HG02763 (cell line): ENCODE results near the gene SPIRE2.
"Not testable (repeated sequence)": the region's sequence is repeated elsewhere in the genome, so short reads cannot be mapped to it uniquely, and the experiment has no call there.

ENCODE experiments used
- ATAC-seq: cut with Tn5 transposase; IDR thresholded peaks from one replicate; pipeline ENCODE4 v1.9.1; 2021; ENCODE audit warnings: mild to moderate bottlenecking, moderate library complexity; ENCODE audit not compliant: unreplicated experiment

Gene SPIRE2

DNA sequence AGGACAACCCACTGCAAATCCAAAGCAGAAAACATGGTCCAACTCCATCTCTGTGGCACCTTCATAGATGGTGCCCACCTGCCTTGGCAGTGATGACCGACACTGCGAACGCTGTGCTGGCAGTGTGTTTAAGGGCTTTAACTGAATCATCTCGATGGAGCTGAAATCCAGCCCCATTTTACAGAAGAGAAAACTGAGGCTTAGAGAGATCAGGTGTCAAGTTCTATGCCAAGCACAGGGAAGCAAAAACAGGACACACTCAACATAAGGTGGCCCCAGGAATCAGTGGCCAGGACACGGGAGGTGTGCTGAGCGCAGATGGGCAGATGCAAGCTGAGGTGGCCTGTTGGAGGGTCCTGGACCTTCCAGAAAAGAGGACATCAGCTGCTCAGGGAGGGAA is 34.5 kb downstream of the SPIRE2 start:
- ATAC-seq: no peak

DNA sequence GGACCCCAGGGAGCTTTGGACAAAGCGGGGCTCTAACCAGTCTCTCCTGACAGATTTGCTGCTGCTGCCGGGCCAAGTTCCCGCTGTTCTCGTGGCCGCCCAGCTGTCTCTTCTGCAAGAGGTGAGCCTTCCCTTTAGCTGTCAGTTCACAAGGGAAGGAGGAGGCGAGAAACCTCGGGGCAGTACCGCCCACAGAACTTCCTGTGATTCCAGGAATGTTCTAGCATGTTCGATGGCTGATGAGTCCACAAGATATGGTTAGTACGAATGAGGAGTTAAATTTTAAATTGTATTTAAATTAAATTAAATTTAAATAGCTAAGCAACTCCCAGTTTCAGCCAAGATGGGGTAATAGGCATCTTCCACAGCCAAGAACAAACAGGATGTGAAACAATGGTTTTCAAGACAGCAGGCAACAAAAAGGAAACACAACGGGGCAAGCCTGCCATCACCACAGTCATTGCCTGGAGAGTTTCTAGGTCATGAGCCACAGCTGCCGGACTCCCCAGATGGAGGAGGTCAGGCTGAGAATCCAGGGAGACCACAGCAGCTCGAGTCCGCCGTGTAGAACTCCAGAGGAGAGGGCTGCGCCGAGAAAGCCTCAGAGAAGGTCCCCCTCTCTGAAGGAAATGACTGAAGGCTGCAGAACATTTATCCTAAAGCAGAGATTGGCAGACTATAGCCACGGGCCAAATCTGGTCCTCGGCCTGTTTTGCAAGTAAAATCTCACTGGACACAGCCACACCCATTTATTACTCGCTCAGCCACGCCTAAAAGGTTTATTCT is 35.7 kb downstream of the SPIRE2 start:
- peak; percentile 70 for ATAC-seq

DNA sequence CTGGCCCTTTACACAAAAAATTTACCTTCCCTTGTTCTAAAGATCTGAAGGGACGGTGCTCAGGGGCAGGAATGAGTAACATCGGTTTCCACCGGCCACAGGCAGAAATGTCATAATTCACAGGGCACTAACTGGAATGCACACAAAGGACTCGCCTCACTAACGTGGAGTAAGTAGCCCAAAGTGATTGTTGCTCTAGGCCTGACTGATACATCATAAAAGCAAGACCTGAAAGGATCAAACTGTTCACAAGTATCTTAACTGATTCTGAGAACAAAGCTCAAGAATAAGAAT is 36.2 kb downstream of the SPIRE2 start:
- no peak for ATAC-seq

DNA sequence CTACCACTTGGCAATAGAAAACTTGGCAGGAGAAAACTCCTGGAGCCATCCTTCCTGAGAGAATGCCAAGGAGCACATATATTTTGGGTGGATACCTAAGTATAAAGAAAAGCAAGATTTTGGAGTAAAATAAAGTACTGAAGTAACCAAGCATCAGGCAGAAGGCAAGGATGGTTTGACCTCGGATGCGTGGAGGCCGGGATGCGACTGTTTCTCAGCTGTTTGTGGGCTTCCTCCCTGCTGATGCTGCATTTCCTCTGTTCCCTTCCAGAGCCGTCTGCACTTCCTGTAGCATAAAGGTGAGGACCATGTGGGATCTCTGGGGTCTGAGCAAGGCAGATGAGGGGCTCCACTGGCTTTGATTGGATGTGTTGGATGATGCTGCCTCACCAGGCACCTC is 39.6 kb downstream of the SPIRE2 start:
- ATAC-seq: no peak

DNA sequence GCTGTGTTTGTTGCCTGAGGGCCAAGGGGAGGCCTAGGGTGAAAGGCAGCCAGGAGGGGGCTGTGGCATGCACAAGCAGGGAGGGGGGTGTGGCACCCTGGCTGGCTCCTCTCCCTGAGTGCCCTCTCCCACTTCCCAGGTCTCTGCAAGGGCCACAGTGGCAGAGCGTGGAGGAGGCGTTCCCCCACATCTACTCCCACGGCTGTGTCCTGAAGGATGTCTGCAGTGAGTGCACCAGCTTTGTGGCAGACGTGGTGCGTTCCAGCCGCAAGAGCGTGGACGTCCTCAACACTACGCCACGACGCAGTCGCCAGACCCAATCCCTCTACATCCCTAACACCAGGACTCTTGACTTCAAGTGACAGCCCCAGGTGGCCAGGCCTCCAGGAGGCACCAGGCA is 41.6 kb downstream of the SPIRE2 start:
- no peak for ATAC-seq

DNA sequence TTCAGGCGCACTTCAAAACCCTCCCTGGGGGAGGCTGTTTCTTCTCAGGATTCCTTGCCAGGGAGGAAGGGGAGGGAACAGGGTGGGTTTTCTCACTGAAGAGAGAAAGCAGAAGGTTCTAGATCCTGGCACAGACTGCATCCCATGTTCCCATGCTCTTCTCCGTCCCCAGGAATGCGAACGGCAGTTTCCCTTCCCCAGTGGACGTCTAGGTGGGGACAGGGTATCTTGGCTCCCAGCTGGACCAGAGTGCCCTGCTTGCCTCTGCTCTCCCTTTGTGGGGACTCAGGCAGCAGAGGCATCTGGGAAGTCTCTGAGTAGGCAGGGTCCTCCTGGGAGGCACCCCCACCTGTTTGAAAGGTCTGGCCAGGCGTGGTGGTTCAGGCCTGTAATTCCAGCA is 42.2 kb downstream of the SPIRE2 start:
- no peak for ATAC-seq

DNA sequence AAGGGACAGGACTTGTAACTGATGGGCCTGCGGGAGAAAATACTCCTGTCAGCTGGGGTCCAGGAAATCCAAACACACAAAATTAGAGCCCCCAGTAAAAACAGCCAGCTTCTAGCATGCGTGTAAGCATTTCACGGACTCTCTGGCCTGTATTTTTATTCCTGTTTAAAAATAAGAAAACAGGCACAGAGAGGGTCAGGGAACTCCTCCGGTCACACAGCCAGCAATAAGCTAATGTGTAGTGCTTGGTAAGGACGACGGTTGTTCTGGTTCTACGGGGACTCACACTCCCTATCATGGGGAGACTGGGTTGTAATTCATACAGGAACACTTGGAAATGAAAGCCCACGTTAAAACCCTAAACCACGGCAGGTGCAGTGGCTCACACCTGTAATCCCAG is 43.6 kb downstream of the SPIRE2 start:
- ATAC-seq: no peak

DNA sequence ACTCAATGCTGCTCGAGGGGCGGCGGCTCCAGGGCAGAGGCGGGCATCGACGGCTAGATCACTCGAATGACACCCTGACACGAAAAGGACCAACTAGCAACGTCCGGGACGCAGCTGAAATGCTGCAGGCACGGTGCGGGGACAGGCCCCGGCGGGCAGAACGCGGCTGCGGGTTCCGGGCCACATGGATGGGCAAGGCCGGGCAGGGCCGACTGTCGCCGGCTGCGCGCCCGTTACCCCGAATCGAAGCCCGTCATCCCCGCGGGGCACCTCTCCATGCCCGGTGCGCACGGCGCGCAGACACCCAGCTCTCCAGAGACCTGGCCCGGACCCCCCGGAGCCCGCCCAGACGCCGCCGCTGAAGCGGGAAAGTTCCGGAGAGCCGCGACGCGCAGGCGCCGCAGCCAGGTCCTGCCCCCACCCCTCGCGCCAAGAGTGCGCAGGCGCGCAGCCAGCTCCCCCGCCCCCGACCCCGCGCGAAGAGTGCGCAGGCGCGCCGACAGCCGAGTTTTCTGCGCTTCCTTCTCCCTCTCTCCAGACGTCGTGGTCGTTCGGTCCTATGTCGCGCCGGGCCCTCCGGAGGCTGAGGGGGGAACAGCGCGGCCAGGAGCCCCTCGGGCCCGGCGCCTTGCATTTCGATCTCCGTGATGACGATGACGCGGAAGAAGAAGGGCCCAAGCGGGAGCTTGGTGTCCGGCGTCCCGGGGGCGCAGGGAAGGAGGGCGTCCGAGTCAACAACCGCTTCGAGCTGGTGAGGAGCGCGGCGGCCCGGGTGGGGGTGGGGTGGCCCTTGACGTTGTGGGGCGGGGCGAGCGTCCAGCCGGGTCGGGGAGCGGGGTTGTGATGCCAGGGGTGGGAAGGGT is 45.1 kb downstream of the SPIRE2 start, which contains the start of gene TCF25:
TSS of gene TCF25 (plus strand) at position 484 of the 863 bp plus-strand sequence. CDS start at position 560, 76 bp downstream.
- peak; percentile 52 for ATAC-seq

DNA sequence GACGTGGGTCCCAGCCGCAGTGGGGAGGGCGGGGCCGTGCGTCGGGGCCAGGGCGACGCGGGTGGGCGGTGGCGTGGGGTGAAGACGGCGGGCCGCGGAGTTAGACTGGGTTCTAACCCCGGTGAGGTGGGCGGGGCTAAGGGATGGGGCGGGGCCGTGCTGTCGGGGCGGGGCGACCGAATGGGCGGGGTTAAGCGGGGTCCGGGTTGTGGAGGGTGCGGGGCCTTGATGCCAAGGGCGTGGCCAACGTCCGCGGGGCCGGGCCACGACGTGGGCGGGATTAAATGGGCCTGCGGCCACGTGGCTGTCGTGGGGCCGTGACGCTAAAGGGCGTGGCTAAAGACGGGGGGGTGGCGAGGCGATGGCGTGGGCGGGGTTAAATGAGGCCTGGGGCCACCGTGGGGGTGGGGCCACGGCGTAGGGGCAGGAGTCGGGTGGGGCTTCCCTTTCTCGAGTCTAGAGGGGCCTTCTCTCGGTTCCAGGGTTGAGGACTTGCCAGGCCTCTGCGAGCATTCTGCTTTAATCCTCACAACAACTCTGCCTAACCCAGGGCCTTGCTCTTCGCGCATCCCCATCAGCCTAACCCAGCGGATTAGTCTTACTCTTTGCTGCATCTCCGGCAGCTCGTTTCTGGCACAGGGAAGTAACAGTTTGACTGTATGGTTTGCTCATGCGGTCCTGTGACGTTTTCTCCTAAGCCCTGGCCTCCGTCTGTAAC is 45.9 kb downstream of the SPIRE2 start:
- ATAC-seq: peak; percentile 74

DNA sequence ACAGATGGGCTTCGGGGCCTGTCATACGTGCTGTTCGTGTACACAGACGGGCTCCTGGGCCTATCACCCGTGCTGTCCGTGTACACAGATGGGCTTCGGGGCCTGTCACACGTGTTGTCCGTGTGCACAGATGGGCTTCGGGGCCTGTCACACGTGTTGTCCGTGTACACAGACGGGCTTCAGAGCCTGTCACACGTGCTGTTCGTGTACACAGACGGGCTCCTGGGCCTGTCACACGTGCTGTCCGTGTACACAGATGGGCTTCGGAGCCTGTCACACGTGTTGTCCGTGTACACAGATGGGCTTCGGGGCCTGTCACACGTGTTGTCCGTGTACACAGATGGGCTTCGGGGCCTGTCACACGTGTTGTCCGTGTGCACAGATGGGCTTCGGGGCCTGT is 50.8 kb downstream of the SPIRE2 start:
- not testable (repeated sequence) for ATAC-seq

DNA sequence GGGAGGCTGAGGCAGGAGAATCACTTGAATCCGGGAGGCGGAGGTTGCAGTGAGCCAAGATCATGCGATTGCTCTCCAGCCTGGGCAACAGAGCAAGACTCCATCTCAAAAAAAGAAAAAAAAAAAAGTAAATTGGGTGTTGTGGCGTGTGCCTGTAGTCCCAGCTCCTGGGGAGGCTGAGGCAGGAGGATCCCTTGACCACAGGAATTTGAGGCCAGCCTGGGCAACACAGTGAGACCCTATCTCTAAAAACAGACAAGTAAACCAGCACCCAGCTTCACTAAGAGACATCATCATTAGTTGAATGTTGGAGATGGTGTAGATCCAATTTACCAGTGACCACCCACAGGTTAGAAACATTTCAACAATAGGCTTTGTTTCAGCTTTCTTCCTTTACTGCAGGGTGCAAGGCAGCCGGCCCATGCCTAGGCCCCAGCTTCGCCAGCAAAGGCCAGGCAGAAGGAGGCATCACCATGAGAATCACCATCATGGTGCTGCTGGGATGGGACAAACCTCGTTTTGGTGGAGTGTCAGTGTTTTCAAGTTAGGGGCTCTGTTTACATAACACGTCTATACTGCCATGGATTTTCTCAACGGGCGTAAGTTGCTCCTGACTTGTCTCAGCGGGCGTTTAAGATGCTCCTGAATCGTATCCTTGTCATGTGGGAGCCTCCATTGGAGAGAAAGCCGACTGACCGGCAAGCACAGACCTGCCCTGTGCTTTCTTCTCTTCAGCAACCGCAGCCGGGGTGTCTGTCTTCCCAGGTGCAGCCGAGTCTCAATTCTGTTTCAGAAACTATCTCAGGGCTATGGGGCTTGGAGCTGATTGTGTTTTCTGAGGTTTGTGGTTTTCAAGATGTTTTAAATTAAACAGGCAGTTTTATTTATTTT is 52.4 kb downstream of the SPIRE2 start:
- no peak for ATAC-seq

DNA sequence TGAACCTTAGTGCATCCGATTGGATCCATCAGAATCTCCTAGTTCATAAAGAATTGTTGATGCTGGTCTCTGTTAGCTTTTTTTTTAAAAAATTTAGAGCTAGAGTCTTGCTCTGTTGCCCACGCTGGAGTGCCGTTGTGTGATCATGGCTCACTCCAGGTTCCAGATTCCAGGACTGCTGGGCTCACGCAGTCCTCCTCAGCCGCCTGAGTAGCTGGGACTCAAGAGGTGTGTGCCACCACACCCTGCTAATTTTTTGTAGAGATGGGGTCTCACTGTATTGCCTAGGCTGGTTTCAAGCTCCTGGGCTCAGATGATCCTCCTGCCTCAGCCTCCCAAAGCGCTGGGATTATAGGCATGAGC is 53.1 kb downstream of the SPIRE2 start:
- ATAC-seq: no peak

DNA sequence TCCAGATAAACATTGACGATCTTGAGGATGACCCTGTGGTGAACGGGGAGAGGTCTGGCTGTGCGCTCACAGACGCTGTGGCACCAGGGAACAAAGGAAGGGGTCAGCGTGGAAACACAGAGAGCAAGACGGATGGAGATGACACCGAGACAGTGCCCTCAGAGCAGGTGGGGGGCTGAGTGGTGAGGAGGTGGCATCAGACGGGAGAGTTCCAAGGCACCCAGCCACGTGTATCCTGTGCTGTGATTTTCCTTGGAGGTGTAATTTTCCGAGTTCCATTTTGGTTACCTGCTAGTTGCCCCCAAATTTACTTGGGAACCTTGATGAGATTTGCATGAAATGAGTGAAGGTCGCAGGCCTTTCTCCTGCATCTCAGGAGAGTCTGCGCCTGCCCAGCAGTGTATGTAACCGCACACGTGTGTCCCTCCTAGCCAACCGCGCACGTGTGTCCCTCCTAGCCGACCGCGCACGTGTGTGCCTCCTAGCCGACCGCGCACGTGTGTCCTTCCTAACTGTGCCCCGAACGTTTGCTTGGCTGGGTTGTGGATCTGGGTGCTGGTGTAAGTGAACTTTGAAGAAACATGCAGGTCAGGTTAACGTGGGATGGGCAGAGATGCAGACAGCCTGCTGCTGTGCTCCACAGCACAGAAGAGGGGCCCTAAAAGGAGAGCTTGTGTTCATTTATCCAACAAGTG is 55.2 kb downstream of the SPIRE2 start:
- ATAC-seq: no peak

DNA sequence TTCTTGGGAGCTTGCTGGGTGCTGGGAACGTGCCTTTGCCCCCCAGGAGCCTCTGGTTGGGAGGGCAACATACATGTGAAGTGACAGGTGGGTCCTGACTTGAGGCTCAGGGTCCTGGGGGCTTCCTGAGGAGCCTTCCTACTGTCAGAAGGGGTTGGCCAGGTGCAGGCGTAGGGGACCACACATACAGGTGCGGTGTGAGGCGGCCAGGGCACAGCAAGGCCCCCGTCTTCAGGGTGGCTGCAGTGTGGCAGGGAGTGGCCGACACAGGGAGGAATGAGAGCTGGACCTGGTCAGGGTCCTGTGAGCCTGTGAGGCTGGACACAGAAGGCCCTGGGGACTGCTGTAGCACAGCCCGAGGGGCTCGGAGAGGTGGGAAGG is 55.8 kb downstream of the SPIRE2 start:
- no peak for ATAC-seq

DNA sequence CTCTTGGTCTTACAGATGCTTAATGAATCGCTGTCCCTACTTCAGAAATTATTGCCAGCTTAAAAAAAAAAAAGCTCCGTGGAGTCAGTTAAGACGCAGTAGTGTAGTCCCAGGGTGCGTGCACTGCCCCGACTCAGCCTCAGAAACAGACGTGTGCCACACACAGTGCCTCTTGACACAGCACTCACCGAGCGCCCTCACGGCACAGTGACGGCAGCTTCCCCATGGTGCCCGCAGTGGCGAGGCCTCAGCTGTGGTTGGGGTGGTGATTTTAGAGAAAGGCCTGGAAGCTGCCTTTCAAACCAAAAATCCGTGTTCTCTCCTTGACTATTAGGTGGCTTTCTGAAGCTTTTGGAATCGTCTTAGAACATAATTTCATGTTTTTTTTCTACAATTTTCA is 59.0 kb downstream of the SPIRE2 start:
- ATAC-seq: no peak

DNA sequence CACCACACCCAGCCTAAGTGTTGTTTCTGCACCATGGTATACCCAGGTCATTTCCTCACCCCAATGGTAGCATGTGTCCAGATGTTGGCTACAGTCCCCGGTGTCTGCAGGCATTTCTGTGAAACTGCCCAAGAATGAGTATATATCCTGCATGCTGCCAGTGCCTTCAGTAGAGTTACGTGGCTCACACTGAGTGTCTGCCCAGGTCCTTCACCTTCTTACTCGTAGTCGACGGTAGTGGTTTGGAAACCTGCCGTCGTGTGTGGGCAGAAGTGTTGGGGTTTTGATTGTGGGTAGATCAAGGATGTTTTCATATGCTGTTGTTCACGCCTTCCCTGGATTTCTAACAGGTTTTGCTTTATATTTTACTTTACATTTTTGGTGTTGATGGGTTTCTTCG is 61.9 kb downstream of the SPIRE2 start:
- ATAC-seq: no peak

DNA sequence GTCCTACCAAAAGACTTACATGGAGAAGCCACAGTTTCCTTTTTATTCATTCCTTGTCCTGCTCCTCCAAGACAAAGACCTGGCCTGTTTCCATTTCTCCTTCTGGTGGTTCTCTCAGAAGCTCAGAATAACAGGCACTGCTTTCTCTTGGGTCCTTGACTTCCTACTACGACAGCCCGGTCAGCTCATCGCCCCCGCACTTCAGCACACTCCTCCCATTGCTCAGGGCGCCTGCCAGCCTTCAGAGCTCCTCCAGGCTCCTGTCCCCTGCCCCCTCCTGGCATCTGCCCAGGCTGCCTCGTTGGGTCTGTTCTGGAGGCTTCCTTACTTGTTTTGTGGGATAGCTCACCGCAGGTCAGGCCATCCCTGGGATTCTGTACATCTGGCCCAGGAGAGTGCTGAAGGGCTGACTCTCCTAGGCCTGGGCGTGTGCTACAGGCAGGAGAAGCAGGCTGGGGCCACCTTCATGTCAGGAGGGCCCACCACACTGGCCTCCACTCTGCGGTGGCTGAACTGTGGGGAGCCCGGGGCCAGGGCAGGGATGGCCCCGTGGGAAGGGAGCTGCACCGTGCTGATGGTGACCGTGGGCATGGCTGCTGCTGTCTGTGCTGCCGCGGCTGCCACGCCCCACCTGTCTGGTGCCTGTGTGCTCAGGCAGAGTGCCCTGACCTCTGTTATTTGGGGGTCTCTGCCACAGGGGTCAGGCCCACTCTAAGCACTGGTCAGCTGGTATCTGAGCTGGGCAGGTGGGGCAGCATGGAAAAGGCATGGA is 62.8 kb downstream of the SPIRE2 start:
- ATAC-seq: no peak

DNA sequence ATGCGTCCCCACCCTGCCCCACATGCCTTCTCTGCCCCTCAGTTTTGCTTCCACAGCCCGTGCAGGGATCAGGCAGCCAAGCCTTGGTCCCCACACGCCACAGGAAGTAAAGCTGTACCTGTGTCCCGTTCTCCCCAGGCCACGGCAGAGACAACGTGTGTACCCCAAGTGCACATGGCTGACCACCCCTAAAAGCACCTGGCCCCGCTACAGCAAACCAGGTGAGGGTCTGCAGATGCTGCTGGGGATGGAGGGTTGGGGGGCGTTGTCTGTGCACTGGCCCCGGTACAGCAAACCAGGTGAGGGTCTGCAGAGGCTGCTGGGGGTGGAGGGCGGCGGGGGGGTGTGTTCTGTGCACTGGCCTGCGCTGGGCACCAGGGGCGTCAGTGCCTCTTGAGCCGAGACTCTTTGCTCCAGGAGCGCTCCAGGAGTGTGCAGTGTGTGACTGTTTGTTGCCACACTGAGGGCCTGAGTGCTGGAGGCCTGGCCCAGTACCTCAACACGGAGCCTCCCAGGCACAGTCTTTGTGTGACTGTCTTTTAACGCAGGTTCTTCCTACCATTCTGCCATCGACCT is 63.9 kb downstream of the SPIRE2 start:
- no peak for ATAC-seq

DNA sequence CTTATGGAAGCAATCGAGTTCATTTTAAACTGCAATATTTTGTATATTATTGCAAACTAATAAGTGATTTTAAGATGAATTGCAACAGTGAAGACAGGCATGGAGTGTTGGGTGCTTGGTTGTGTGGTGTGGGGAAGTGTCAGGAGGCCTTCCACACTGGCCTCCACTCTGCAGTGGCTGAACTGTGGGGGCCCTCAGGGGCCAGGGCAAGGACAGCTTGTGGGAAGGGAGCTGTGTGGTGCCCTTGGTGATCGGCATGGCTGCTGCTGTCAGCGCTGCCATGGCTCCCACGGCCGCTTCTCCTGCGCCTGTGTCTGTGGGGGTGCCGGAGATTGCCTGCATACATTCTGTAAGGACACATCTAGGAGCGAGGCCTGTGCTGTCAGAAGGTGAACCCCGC is 64.4 kb downstream of the SPIRE2 start:
- no peak for ATAC-seq
